ENCODE measurements around the gene PLEKHA7.
A peak's percentile ranks its signal among the peaks of the same experiment; 100 is the strongest.
"Not testable (repeated sequence)": the region's sequence is repeated elsewhere in the genome, so short reads cannot be mapped to it uniquely, and the experiment has no call there.

Gene PLEKHA7

GRCh38 chr11:16941935-16942334 is 72.3 kb downstream of the PLEKHA7 start:
- no peak for DNase-seq

- no peak for DNase-seq
Measured at GRCh38 chr11:16938061-16938460, 76.2 kb downstream of the PLEKHA7 start.

GRCh38 chr11:16936643-16937042 is 77.6 kb downstream of the PLEKHA7 start:
- no peak for DNase-seq

- DNase-seq, result peak; percentile 20
Measured at GRCh38 chr11:16935518-16936302, 78.5 kb downstream of the PLEKHA7 start.

GRCh38 chr11:16933756-16934603 is 80.2 kb downstream of the PLEKHA7 start:
- no peak for DNase-seq

- no peak for DNase-seq
Measured at GRCh38 chr11:16933291-16933690, 80.9 kb downstream of the PLEKHA7 start.

- DNase-seq, result no peak
Measured at GRCh38 chr11:16928044-16928443, 86.2 kb downstream of the PLEKHA7 start.

- DNase-seq, result no peak
Measured at GRCh38 chr11:16926883-16927626, 87.2 kb downstream of the PLEKHA7 start.

- DNase-seq, result no peak
Measured at GRCh38 chr11:16925561-16926065, 88.6 kb downstream of the PLEKHA7 start.

- DNase-seq, result no peak
Measured at GRCh38 chr11:16924826-16925560, 89.2 kb downstream of the PLEKHA7 start.

- DNase-seq, result no peak
Measured at GRCh38 chr11:16924462-16924825, 89.8 kb downstream of the PLEKHA7 start.

GRCh38 chr11:16923987-16924386 is 90.2 kb downstream of the PLEKHA7 start:
- DNase-seq, result no peak

GRCh38 chr11:16921668-16922067 is 92.5 kb downstream of the PLEKHA7 start:
- no peak for DNase-seq

- no peak for DNase-seq
Measured at GRCh38 chr11:16921019-16921418, 93.2 kb downstream of the PLEKHA7 start.

- DNase-seq, result no peak
Measured at GRCh38 chr11:16920559-16920958, 93.7 kb downstream of the PLEKHA7 start.

GRCh38 chr11:16918543-16919182 is 95.6 kb downstream of the PLEKHA7 start:
- not testable (repeated sequence) for DNase-seq

- DNase-seq, result no peak
Measured at GRCh38 chr11:16917941-16918340, 96.3 kb downstream of the PLEKHA7 start.

GRCh38 chr11:16912692-16913111 is 101.5 kb downstream of the PLEKHA7 start:
- DNase-seq, result no peak

- DNase-seq, result no peak
Measured at GRCh38 chr11:16911658-16912057, 102.6 kb downstream of the PLEKHA7 start.

GRCh38 chr11:16911186-16911585 is 103.0 kb downstream of the PLEKHA7 start:
- DNase-seq, result no peak

GRCh38 chr11:16909359-16910035 is 104.7 kb downstream of the PLEKHA7 start:
- no peak for DNase-seq

Data from CD4-positive, alpha-beta T cell treated with Interleukin-4 for 4 hours (primary cell).